SW480 (cell line): ENCODE data around the gene CARM1.
"Not testable (repeated sequence)": the region's sequence is repeated elsewhere in the genome, so short reads cannot be mapped to it uniquely, and the experiment has no call there.

Source experiments
- DNase-seq: peaks from one replicate; pipeline ENCODE4 v3.0.0-alpha.2; 2016; ENCODE audit warnings: low spot score

Gene CARM1

GRCh38 chr19:10846500-10847202 is 24.7 kb upstream of the CARM1 start:
- DNase-seq = no peak

GRCh38 chr19:10848230-10848856 is 23.0 kb upstream of the CARM1 start, which contains the start of gene C19orf38:
TSS of gene C19orf38 (plus strand) at chr19:10848415. CDS start at chr19:10848509, 94 bp downstream.
- DNase-seq = no peak

- no peak for DNase-seq
Observed at GRCh38 chr19:10850631-10851030, 20.7 kb upstream of the CARM1 start.

- no peak for DNase-seq
Observed at GRCh38 chr19:10852098-10852800, 19.1 kb upstream of the CARM1 start.

GRCh38 chr19:10852941-10853340 is 18.4 kb upstream of the CARM1 start:
- DNase-seq = no peak

GRCh38 chr19:10854350-10855089 is 16.8 kb upstream of the CARM1 start:
- DNase-seq = no peak

GRCh38 chr19:10855879-10856522 is 15.4 kb upstream of the CARM1 start:
- DNase-seq = no peak

- not testable (repeated sequence) for DNase-seq
Observed at GRCh38 chr19:10856899-10857298, 14.5 kb upstream of the CARM1 start.

- no peak for DNase-seq
Observed at GRCh38 chr19:10858204-10858828, 13.0 kb upstream of the CARM1 start.

- DNase-seq = peak; percentile 34
Observed at GRCh38 chr19:10861103-10861651, 10.2 kb upstream of the CARM1 start.

- DNase-seq = no peak
Observed at GRCh38 chr19:10862561-10863106, 8.7 kb upstream of the CARM1 start.

GRCh38 chr19:10863107-10863717 is 8.1 kb upstream of the CARM1 start:
- DNase-seq = no peak

GRCh38 chr19:10864538-10864899 is 6.8 kb upstream of the CARM1 start:
- peak; percentile 74 for DNase-seq

GRCh38 chr19:10866495-10866894 is 4.9 kb upstream of the CARM1 start:
- no peak for DNase-seq

- no peak for DNase-seq
Observed at GRCh38 chr19:10868872-10869547, 2.3 kb upstream of the CARM1 start.

- DNase-seq = not testable (repeated sequence)
Observed at GRCh38 chr19:10869872-10870311, 1.5 kb upstream of the CARM1 start.

- DNase-seq = no peak
Observed at GRCh38 chr19:10870501-10870954, 825 bp upstream of the CARM1 start.

GRCh38 chr19:10871711-10872545 is 575 bp downstream of the CARM1 start:
- DNase-seq = no peak
